Posterior vena cava (tissue), 2 donors: ENCODE results near the gene WDR70. TPM values are rescaled to one million over a fixed set of nuclear protein-coding genes. Genes with fewer than 3 reads are reported as not detected.
A peak's percentile ranks its signal among the peaks of the same experiment; 100 is the strongest.
"Not testable (repeated sequence)": the region's sequence is repeated elsewhere in the genome, so short reads cannot be mapped to it uniquely, and the experiment has no call there.

Experiments used
- DNase-seq: peaks from one replicate; pipeline ENCODE4 v3.0.0-alpha.2; 2020; ENCODE audit warnings: low spot score
- intact Hi-C, 2 donors: fragments of 100-400 bp; cut with DNase I; formaldehyde crosslinking; loops; one replicate each; pipeline versions ENCODE4 v1.14.1 to v1.14.2; 2022 to 2023
- total RNA-seq, 2 donors: library from RNA; stranded (reverse); fragmentation: NEBNext Ultra II Directional; extraction: Animal tissue kit (Norgen Biotek cat#: 25700); gene quantifications; one replicate each; pipeline ENCODE4 v1.2.1, GENCODE V29; 2021
- donor health status: DM: yes; HTN: yes; CAD: no.
- donor health status: DM: yes; HTN: yes; CAD: no.

WDR70 gene
- total RNA-seq, 2 donors from 2014 or later, result 23.2 to 24.8 TPM

DNA sequence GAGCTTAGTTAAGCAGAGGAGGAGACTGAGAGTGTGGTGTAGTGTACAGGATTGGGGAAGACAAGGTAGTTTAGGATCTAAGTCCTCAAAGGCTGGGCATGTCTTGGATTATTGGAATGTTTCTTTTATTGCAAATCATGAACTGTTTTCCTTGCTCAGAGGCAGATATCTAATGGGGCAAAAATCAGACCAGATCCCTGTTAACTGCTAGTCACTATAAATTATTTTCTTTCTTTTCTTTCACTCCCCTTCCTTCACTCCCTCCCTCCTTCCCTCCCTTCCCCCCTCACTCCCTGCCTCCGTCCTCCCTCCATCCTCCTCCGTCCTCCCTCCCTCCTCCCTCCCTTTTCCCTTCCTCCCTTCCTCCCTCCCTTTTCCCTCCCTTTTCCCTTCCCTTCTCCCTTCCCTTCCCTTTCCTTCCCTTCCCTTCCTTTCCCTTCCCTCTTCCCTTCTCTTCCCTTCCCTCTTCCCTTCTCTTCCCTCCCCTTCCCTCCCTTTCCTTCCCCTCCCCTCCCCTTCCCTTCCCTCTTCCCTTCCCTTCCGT is 117.9 kb downstream of the WDR70 start:
- intact Hi-C loops, result no loop called here
- no peak for DNase-seq

DNA sequence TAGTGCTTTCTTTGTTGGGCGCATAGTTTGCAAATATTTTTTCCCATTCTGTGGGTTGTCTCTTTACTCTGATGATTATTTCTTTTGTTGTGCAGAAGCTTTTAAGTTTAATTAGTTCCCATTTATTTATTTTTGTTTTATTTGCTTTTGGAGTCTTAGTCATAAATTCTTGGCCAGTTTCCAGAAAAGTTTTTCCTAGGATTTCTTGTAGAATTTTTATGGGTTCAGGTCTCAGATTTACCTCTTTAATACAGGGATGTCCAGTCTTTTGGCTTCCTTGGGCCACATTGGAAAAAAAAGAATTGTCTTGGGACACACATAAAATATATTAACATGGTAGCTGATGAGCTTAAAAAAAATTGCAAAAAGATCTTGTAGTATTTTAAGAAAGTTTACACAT is 122.0 kb downstream of the WDR70 start:
- no peak for DNase-seq
- intact Hi-C loops, result no loop called here

DNA sequence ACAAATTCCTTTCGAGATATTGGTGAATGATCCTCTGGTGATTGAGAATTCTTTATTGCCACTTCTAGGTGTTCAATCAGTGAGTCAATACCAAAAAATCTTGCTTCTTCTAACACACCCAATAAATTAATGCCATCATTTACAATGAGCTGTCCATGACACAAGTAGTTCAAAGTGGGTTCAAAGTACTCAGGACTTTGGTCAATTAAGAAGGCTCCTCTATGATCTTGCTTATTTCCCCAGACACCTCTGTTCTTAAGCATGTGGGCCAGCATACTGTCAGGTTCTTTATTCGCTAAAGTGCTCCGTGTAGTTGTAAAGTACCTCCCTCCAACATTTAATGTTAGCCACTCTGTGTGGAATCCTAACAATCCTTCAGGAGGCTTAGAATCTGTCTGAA is 127.1 kb downstream of the WDR70 start:
- intact Hi-C loops, result no loop called here
- no peak for DNase-seq

DNA sequence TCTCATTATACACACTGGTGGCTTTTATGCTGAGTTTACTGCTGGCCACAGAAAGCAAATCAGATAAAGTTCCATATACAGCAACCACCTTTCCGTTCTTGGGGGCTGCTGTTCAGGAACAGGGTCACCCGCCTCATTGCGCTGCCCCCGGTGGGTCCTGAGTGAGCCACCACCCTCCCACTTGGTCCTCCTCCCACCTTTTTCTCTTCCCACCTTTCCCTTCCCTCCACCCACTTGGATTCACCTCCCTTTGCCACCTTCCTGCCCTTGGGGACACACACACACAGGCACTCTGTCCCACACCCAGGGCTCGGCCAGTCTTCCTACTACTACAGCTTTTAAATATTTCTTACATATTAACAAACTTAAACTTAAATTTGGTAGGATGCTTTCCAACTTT is 127.6 kb downstream of the WDR70 start:
- intact Hi-C loops, result no loop called here
- DNase-seq, result no peak

DNA sequence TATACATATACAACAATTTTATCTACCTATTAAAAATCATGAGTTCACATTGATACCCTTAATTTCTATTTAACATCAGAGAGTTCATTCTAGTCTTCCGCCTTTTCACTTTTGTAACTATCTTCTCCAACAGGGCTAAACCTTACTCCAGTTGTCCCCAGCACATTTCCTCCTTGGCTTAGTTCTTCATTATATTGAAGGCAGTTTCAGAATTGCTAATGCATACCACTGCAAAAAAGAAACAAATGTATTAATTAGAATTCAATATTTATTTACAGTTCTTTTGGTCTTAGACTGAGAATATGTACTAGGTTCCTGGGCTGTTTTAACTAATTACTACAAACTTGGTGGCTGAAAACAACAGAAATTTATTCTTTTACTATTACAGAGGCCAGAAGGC is 132.5 kb downstream of the WDR70 start:
- intact Hi-C loops, result no loop called here
- no peak for DNase-seq

DNA sequence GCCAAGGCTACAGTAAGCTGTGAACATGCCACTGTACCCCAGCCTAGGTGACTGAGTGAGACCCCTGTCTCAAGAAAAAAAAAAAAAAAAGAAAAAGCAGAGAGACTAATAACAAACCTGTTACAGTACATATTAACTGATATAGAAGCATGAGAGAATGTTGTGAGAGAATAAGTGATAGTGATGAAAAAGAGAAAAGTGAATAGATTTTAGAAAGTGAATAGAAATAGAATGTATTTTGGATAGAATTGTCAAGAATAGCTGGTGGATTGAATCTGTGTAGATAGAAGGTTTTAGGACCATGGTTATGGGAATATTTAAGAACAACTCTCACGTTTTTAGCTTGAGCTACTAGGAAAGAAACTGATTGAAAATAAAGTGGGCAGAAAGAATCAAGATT is 135.8 kb downstream of the WDR70 start:
- intact Hi-C loops, result no loop called here
- DNase-seq, result no peak

DNA sequence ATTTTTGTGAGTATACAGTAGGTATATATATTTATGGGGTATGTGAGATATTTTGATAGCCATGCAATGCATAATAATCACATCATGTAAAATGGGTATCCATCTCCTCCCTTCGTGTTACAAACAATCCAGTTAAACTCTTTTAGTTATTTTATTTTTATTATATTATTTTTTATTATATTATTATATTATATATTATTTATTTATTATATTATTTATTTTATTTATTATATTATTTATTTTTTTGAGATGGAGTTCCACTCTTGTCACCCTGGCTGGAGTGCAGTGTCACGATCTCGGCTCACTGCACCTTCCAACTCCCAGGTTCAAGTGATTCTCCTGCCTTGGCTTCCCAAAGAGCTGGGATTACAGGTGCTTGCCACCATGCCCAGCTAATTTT is 138.6 kb downstream of the WDR70 start:
- no peak for DNase-seq
- intact Hi-C loops, result no loop called here

DNA sequence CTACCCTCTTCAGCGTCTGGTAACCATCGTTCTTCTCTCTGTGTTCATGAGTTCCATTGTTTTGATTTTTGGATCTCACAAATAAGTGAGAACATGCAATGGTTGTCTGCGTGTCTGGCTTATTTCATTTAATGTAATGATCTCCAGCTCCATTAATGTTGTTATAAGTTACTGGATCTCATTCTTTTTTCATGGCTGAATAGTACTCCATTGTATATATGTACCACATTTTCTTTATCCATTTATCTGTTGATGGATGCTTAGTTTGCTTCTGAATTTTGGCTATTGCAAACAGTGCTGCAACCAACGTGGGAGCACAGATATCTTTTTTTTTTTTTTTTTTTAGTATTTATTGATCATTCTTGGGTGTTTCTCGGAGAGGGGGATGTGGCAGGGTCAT is 139.2 kb downstream of the WDR70 start:
- intact Hi-C loops, DNase-seq: not testable (repeated sequence)

DNA sequence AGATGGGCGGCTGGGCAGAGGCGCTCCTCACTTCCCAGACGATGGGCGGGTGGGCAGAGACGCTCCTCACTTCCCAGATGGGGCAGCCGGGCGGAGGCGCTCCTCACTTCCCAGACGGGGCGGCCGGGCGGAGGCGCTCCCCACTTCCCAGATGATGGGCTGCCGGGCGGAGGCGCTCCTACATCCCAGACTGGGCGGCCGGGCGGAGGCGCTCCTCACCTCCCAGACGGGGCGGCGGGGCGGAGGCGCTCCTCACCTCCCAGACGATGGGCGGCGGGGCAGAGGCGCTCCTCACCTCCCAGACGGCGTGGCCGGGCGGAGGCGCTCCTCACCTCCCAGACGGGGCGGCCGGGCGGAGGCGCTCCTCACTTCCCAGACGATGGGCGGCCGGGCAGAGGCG is 140.2 kb downstream of the WDR70 start:
- intact Hi-C loops, result no loop called here
- DNase-seq, result peak; percentile 65

DNA sequence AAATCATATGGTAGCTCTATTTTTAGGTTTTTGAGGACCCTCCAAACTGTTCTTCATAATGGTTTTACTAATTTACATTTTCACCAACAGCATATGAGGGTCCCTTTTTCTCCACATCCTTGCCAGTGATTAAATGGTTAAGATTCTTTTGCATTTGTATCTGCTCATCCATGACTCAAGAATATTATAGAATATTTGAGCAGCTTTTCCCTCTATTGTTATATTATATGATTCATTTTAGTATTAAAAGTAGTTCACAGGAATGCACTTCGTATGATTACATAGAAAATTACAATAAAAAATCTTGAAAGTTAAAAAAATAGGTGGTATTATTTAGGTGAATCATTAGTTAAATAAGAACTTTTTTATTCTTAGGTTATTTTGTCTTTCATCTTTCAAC is 140.7 kb downstream of the WDR70 start:
- intact Hi-C loops, result no loop called here

DNA sequence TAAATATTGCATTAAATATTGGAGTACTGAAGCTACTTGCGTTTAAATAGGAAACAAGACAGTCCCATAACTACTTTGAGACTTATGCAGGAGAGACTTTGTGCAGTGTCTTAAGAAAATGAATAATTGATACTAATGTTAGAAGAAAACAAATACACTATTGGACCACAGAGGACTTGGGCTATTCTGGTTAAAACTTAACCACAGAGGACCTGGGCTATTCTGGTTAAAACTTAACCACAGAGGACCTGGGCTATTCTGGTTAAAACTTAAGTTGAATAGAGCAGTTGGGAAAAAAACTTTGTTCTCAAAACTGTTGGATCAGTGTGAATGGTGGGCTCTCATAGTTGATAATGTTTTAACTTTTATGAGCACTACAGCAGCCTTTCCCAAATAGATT is 141.7 kb downstream of the WDR70 start:
- DNase-seq, result no peak
- intact Hi-C loops, result no loop called here

More for the DNA sequence above, 140.7 kb downstream of the WDR70 start:
- no peak for DNase-seq

DNA sequence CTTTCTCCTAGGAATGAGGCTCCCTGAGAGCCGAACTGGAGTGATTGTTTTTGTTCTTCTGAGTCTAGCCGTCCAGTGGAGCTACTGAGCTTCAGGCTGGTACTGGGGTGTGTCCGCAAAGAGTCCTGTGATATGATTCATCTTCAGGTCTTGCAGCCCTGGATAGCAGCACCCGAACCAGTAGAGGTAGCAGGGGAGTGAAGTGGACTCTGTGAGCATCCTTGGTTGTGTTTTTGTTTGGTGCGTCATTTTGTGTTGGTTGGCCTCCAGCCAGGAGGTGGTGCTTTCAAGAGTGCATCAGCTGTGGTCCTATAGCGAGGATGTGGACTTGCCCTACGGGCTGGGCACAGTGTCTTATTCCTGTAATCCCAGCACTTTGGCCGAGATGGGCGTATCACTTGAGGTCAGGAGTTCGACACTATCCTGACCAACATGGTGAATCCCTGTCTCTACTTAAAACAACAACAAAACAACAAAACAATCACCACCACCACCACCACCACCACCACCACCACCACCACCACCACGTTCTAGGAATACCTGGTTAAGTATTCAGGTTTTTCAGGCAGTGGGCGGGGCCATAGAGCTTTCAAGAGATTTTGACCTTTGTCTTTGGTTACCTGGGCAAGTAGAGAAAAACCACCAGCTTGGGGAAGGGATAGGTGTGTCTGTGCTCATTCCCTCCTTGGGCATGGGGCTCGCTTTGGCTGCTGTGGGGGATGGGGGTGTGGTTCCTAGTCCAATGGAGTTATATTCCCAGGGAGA is 154.0 kb downstream of the WDR70 start:
- intact Hi-C loops, result no loop called here
- no peak for DNase-seq

DNA sequence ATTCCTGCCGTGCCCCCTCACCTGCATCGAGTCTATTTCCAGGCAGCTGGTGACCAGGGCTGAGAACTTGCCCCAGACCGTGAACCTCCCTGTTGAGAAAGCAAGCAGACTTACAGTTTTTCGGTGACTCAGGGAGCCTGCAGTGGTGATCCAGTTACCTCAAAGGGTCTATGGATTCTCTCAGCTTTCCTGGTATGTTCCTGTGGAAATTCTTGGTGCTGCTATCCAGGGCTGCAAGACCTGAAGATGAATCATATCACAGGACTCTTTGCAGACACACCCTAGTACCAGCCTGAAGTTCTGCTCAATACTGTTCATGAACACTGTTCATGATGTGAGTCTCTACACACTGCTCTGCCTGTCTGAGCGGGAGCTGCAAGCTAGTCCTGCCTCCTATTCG is 154.7 kb downstream of the WDR70 start:
- no peak for DNase-seq
- intact Hi-C loops, result no loop called here

DNA sequence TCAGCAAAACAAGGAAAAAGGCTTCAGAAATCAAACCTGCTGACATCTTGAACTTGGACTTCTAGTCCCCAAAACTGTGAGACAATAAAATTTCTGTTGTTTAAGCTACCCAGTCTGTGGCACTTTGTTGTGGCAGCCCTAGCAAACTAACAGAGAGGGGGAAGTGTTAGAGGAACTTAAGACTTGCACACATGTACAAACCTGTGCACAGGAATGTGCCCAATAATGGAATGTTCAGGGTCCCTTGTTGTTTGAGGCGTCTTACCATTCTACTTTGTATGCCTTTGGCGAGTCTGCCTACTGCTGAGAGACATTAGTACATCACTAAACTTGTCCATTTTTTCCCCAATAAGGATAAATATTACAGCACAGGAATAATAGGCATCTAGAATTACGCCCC is 160.3 kb downstream of the WDR70 start:
- intact Hi-C loops, result no loop called here
- no peak for DNase-seq

DNA sequence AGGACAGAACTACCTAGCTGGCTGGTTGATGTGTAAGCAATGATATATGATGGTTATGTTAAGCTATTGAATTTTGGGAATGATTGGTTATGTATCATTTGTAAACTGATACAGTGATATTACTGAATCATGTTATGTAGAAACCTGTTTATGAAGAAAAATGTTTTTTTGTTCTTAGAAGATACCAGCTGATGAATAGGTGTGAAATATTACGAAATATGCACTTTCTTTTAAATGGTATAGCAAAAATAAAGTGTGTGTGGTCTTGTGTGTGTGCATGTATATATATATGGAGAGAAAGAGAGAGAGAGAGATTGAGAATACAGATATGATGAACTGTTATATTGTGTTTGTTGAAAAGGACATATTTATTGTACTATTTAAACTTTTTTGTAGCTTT is 164.1 kb downstream of the WDR70 start:
- intact Hi-C loops, result no loop called here
- no peak for DNase-seq

DNA sequence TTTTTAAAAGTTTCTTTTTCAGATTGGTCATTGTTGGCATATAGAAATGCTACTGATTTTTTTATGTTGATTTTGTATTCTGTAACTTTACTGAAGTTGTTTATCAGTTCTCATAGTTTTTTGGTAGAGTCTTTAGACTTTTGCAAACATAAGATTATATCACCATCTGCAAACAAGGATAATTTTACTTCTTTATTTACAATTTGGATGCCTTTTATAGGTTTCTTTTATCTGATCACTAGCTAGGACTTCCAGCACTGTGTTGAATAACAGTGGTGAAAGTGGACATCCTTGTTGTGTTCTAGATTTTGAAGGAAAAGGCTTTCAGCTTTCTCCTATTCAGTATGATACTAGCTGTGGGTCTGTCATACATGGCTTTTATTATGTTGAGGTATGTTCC is 170.3 kb downstream of the WDR70 start:
- no peak for DNase-seq
- intact Hi-C loops, result no loop called here

DNA sequence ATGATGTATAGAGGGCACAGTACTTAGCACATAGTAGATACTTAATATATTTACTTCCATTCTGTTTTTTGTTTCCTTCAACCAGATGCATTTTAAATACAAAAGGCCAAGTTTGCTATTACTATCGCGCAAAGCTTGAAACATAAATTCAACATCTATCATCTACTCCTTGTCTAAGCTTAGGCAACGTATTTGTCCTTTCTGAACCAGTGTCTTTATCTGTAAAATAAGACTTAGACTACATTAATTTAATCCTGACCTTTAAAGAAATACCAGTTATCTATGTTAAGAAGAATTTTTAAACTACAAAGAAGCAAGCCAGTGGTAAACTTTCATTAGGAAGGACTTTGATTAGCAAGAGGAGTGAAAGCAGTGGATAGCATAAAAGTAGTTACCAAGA is 173.0 kb downstream of the WDR70 start:
- DNase-seq, result no peak

DNA sequence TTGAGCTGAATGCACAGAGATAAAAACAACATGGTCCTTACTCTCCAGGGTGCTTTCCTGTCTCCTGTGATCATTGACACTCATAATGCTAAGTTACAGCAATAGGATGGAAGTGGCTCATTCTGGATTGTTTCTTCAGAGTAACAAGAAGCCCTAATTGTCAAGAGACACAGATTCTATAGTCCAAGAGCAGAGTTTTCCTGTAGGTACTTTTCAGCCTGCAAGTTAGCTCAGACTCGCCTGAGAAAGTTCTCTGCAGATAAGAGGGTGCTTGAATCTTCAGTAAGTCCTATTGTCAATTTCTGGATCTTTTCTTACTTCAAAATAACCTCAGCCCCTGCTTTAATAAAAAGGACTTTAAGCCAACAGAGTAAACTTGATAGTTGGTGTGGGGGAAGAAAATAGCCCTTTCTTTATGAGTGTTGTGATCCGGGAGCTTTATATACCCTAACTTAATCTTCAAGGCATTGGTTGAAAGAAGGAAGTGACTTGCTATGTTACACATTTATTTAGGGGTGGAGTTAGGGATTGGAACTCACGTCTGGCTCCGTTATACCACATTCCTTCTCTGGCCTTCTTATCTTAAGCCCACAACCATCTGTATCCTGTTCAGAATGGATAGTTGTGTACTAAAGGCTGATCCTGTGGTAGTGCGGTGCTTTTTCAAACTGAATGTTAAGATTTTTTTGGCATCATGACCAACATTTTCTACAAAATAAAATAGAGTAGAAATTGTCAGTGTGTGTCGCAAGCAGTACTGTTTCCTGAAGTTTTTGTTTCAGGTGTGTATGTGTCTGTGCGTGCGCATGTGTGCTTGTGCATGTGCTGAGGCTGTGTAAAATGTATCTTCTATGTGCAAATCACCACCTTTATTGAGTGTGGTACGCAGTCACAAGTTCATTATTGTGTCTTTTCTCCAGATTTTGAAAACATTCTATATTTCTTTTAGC is 173.9 kb downstream of the WDR70 start:
- no peak for DNase-seq
- intact Hi-C loops, result no loop called here

More for the DNA sequence above, 173.0 kb downstream of the WDR70 start:
- intact Hi-C loops, result no loop called here

DNA sequence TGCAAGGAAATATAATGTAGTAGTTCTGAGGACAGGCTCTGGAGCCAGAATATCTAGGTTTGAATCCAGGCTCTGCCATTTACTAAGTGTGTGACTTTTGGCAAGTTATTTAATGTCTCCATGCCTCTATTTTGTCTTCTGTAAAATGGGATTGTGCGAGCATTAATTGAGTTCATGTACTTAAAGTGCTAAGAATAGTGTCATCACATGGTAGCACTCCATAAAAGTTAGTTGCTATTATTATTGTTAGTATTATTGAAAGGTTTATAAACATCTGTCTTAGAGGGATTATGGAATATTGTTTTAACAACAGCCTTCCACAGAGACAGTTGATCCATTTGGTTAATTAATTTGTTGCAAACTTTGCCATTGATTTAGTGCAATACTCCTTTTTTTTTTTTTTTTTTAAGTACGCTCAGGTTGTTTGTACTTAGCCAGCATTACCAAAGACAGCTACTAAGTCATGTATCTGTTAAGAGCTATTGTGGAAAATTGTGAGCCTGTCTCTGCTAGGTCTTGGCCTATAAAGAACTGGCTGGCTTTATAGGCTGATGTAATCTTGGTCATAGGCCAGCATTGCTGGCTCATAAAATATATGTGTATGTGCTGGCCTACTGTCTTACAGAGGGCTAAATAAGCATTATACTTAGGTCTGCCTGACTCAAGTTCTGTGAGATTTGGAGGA is 174.7 kb downstream of the WDR70 start:
- no peak for DNase-seq
- intact Hi-C loops, result no loop called here

DNA sequence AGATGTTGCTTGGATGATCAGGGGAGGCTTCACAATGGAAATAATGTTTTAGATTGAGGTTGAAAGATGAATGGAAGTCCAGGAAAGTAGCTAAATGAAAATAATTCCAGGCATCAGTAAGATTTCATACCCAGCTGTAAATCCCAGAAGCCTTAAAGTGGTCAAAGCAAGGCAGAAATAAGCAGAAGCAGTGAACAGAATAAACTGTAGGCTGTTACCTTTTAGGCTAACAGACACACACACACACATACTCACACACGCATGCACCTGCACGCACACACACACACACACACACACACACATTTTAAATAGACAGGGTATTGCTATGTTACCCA is 175.3 kb downstream of the WDR70 start:
- intact Hi-C loops, result no loop called here
- no peak for DNase-seq
